HepG2 (cell line): ENCODE data around the gene RPL41. TPM values are rescaled to one million over a fixed set of nuclear protein-coding genes. Genes with fewer than 3 reads are reported as not detected.

Experiments used
- BRD4 ChIP-seq: sonication (generic); formaldehyde crosslinking; IDR thresholded peaks from 2 replicates; pipeline ENCODE4 v1.4.0; 2020; ENCODE audit warnings: missing genetic modification reagents
- DDIT3 ChIP-seq: sonication (generic); formaldehyde crosslinking; IDR thresholded peaks from 2 replicates; pipeline ENCODE4 v1.4.0; 2020; ENCODE audit warnings: mild to moderate bottlenecking, missing genetic modification reagents
- EEA1 ChIP-seq: sonication (generic); formaldehyde crosslinking; IDR thresholded peaks from 2 replicates; pipeline ENCODE4 v1.5.1; 2020; ENCODE audit warnings: mild to moderate bottlenecking, missing genetic modification reagents, borderline replicate concordance
- GATA4 ChIP-seq: sonication (generic); IDR thresholded peaks from 2 replicates; pipeline ENCODE4 v1.6.1; 2016; ENCODE audit warnings: antibody characterized with exemption, low read depth, borderline replicate concordance
- HDAC6 ChIP-seq: fragments of 200-600 bp; sonication (generic); IDR thresholded peaks from 2 replicates; pipeline ENCODE4 v1.7.0; 2017; ENCODE audit warnings: mild to moderate bottlenecking, antibody characterized with exemption, low read length, low read depth
- HNRNPLL ChIP-seq: fragments of 200-400 bp; formaldehyde crosslinking; IDR thresholded peaks from 2 replicates; pipeline ENCODE4 v1.6.1; 2017; ENCODE audit warnings: mild to moderate bottlenecking, low read depth, low read length; ENCODE audit not compliant: poor library complexity, severe bottlenecking
- HOMEZ ChIP-seq: IDR thresholded peaks from 2 replicates; pipeline ENCODE4 v1.6.1; 2016; ENCODE audit warnings: low read depth
- KDM1A ChIP-seq: IDR thresholded peaks from 2 replicates; pipeline ENCODE4 v1.6.1; 2016; ENCODE audit warnings: missing compliant biosample characterization
- MIER2 ChIP-seq: IDR thresholded peaks from 2 replicates; pipeline ENCODE4 v1.6.1; 2016; ENCODE audit warnings: missing biosample characterization, missing genetic modification reagents
- NCOA5 ChIP-seq: sonication (generic); formaldehyde crosslinking; IDR thresholded peaks from 2 replicates; pipeline ENCODE4 v1.4.0; 2020; ENCODE audit warnings: missing genetic modification reagents
- NFE2L1 ChIP-seq: sonication (generic); formaldehyde crosslinking; IDR thresholded peaks from 2 replicates; pipeline ENCODE4 v1.4.0; 2020; ENCODE audit warnings: missing genetic modification reagents, mild to moderate bottlenecking, borderline replicate concordance
- NFKBIZ ChIP-seq: IDR thresholded peaks from 2 replicates; pipeline ENCODE4 v1.6.1; 2018; ENCODE audit warnings: missing genetic modification reagents, missing compliant biosample characterization
- NFYB ChIP-seq: sonication (generic); formaldehyde crosslinking; IDR thresholded peaks from 2 replicates; pipeline ENCODE4 v1.4.0; 2020; ENCODE audit warnings: missing genetic modification reagents
- NRL ChIP-seq: sonication (generic); formaldehyde crosslinking; IDR thresholded peaks from 2 replicates; pipeline ENCODE4 v1.5.0; 2020; ENCODE audit warnings: missing genetic modification reagents, mild to moderate bottlenecking, moderate library complexity, borderline replicate concordance
- RARA ChIP-seq: IDR thresholded peaks from 2 replicates; pipeline ENCODE4 v1.6.1; 2016; ENCODE audit warnings: missing genetic modification reagents, missing compliant biosample characterization
- RXRA ChIP-seq: sonication (generic); formaldehyde crosslinking; IDR thresholded peaks from 2 replicates; pipeline ENCODE4 v1.5.1; 2020; ENCODE audit warnings: missing genetic modification reagents
- RXRB ChIP-seq: IDR thresholded peaks from 2 replicates; pipeline ENCODE4 v1.6.1; 2016; ENCODE audit warnings: borderline replicate concordance, missing genetic modification reagents, missing compliant biosample characterization
- SIN3A ChIP-seq: IDR thresholded peaks from 2 replicates; pipeline ENCODE4 v1.6.1; 2011; ENCODE audit warnings: low read depth, mild to moderate bottlenecking, control low read depth, low read length, borderline replicate concordance
- TEF ChIP-seq: sonication (generic); formaldehyde crosslinking; IDR thresholded peaks from 2 replicates; pipeline ENCODE4 v1.5.0; 2020; ENCODE audit warnings: missing genetic modification reagents
- TFAP4 ChIP-seq: sonication (generic); IDR thresholded peaks from 2 replicates; pipeline ENCODE4 v1.6.1; 2016; ENCODE audit warnings: low read depth, borderline replicate concordance
- ZNF24 ChIP-seq: fragments of 450-650 bp; IDR thresholded peaks from 2 replicates; pipeline ENCODE4 v1.6.1; 2017; ENCODE audit warnings: antibody characterized with exemption, mild to moderate bottlenecking
- ZNF256 ChIP-seq: sonication (generic); formaldehyde crosslinking; conservative IDR thresholded peaks from 2 replicates; pipeline ENCODE4 v1.4.0; 2020; ENCODE audit warnings: missing genetic modification reagents
- ZNF75D ChIP-seq: sonication (generic); formaldehyde crosslinking; IDR thresholded peaks from 2 replicates; pipeline ENCODE4 v1.8.1; 2023; ENCODE audit warnings: missing genetic modification reagents, mild to moderate bottlenecking, borderline replicate concordance
- ZNF775 ChIP-seq: sonication (generic); formaldehyde crosslinking; IDR thresholded peaks from 2 replicates; pipeline ENCODE4 v1.4.0; 2020; ENCODE audit warnings: missing genetic modification reagents, mild to moderate bottlenecking, moderate library complexity, borderline replicate concordance
- ZSCAN31 ChIP-seq: sonication (generic); formaldehyde crosslinking; IDR thresholded peaks from 2 replicates; pipeline ENCODE4 v1.5.0; 2020; ENCODE audit warnings: low read depth, mild to moderate bottlenecking, missing genetic modification reagents
- polyA plus RNA-seq, 8 experiments: library from polyadenylated mRNA; depleted of rRNA in 3 of 8; stranded (reverse) in 7 of 8; unstranded in 1 of 8; fragments of >200 nt; fragmentation: Illumina TruSeq in 4 of 8; extraction: Trizol in 4 of 8; gene quantifications; 2 replicates each; pipeline versions ENCODE4 v1.2.1 to v1.2.3, GENCODE V29; 2011 to 2016; ENCODE audit warnings: low read depth in 4 of 8, missing spikeins in 1 of 8, mixed read lengths in 1 of 8; ENCODE audit not compliant: insufficient read depth in 1 of 8
- total RNA-seq, 5 experiments: library from RNA; depleted of rRNA; stranded (reverse); fragments of >200 nt; fragmentation: Illumina TruSeq; extraction: Trizol; gene quantifications; 2 replicates each; pipeline ENCODE4 v1.2.3, GENCODE V29; 2016; ENCODE audit warnings: low read depth in 1 of 5
- TF ChIP-seq, protein P1 (sequence below): sonication (generic); formaldehyde crosslinking; IDR thresholded peaks from 2 replicates; pipeline ENCODE4 v1.4.0; 2020; ENCODE audit warnings: mild to moderate bottlenecking, missing genetic modification reagents
- TF ChIP-seq, protein P2 (sequence below): sonication (generic); formaldehyde crosslinking; IDR thresholded peaks from 2 replicates; pipeline ENCODE4 v1.5.1; 2020; ENCODE audit warnings: missing genetic modification reagents, mild to moderate bottlenecking, borderline replicate concordance

The RPL41 gene
- total and polyA plus RNA-seq, 2 of the 13 experiments (the other 11 are each of a cell fraction or from before 2014, with no cell fraction given), result 4,012 to 7,670 TPM

- TF ChIP-seq HNRNPLL (no peak), KDM1A (CRISPR knock-in tag) (no peak), MIER2 (CRISPR knock-in tag) (peak; percentile 69; the same call in 1 of the 2 replicates), NCOA5 (CRISPR knock-in tag) (no peak), ZSCAN31 (CRISPR knock-in tag) (no peak), SIN3A (peak; percentile 59; the same call in 1 of the 2 replicates), ZNF256 (CRISPR knock-in tag) (no peak), ZNF75D (no peak), NFE2L1 (no peak), NRL (no peak), NFKBIZ (CRISPR knock-in tag) (no peak), NFYB (no peak), TFAP4 (peak; percentile 60; the same call in 1 of the 2 replicates), TEF (CRISPR knock-in tag) (no peak), ZNF775 (CRISPR knock-in tag) (no peak), RARA (CRISPR knock-in tag) (peak; percentile 99), ZNF24 (no peak), DDIT3 (CRISPR knock-in tag) (no peak), RXRB (CRISPR knock-in tag) (peak; percentile 92), GATA4 (peak; percentile 64; the same call in 1 of the 2 replicates), HOMEZ (CRISPR knock-in tag) (no peak), HDAC6 (no peak), BRD4 (CRISPR knock-in tag) (no peak), RXRA (CRISPR knock-in tag) (peak; percentile 95), EEA1 (CRISPR knock-in tag) (no peak)
- TF ChIP-seq, protein P1, sequence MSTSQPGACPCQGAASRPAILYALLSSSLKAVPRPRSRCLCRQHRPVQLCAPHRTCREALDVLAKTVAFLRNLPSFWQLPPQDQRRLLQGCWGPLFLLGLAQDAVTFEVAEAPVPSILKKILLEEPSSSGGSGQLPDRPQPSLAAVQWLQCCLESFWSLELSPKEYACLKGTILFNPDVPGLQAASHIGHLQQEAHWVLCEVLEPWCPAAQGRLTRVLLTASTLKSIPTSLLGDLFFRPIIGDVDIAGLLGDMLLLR (CRISPR knock-in tag), result no peak
- TF ChIP-seq, protein P2, sequence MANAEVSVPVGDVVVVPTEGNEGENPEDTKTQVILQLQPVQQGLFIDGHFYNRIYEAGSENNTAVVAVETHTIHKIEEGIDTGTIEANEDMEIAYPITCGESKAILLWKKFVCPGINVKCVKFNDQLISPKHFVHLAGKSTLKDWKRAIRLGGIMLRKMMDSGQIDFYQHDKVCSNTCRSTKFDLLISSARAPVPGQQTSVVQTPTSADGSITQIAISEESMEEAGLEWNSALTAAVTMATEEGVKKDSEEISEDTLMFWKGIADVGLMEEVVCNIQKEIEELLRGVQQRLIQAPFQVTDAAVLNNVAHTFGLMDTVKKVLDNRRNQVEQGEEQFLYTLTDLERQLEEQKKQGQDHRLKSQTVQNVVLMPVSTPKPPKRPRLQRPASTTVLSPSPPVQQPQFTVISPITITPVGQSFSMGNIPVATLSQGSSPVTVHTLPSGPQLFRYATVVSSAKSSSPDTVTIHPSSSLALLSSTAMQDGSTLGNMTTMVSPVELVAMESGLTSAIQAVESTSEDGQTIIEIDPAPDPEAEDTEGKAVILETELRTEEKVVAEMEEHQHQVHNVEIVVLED (CRISPR knock-in tag), result no peak
These were observed 35.8 kb upstream of the RPL41 start (continued) for GRCh38 chr12:56080556-56081138.
